H1 (cell line): ENCODE measurements around the gene DPH6. TPM values are rescaled to one million over a fixed set of nuclear protein-coding genes. Genes with fewer than 3 reads are reported as not detected.

Experiments
- CTCF ChIA-PET: fragments of 300-600 bp; sonication (Branson Sonifier 250); formaldehyde crosslinking; loops from one replicate; lab custom pipeline; 2021; ENCODE audit not compliant: partially characterized antibody; lab: Charles Lee
- POLR2A ChIA-PET: fragments of 300-600 bp; sonication (Branson Sonifier 250); formaldehyde crosslinking; loops from one replicate; lab custom pipeline; 2021; ENCODE audit warnings: inconsistent platforms; ENCODE audit not compliant: partially characterized antibody; lab: Charles Lee
- DNase-seq, 2 experiments: peaks; one replicate each; pipeline versions ENCODE4 v3.0.0 to v3.0.0-alpha.2; 2010 to 2022; ENCODE audit warnings: low spot score in 2 of 2, low read depth in 1 of 2, mixed read lengths in 1 of 2
- FAIRE-seq: peaks from 2 replicates; lab custom pipeline; 2011; peaks lifted over from hg19 to GRCh38; lab: Jason Lieb, UNC
- H2AFZ ChIP-seq: 2 replicates; pipeline ENCODE4 v1.8.1; 2012; ENCODE audit warnings: low read length, inconsistent platforms
- H2AK5ac ChIP-seq: 2 replicates; pipeline ENCODE4 v1.6.1; 2013; ENCODE audit warnings: low read depth, low read length
- H2BK120ac ChIP-seq: replicated peaks from 2 replicates; pipeline ENCODE3; 2013; ENCODE audit warnings: low read depth, low read length, inconsistent platforms
- H2BK12ac ChIP-seq: 2 replicates; pipeline ENCODE4 v1.6.1; 2013; ENCODE audit warnings: low read depth, low read length
- H2BK15ac ChIP-seq: 2 replicates; pipeline ENCODE4 v1.6.1; 2013; ENCODE audit warnings: low read length
- H2BK20ac ChIP-seq: 2 replicates; pipeline ENCODE4 v1.6.1; 2013; ENCODE audit warnings: low read length
- H2BK5ac ChIP-seq: 2 replicates; pipeline ENCODE4 v1.6.1; 2013; ENCODE audit warnings: low read depth, low read length
- H3K14ac ChIP-seq: 2 replicates; pipeline ENCODE4 v1.6.1; 2013; ENCODE audit warnings: inconsistent platforms; ENCODE audit not compliant: insufficient read length
- H3K18ac ChIP-seq: 2 replicates; pipeline ENCODE4 v1.6.1; 2013; ENCODE audit warnings: low read length; ENCODE audit errors: extremely low read depth
- H3K23ac ChIP-seq: 2 replicates; pipeline ENCODE4 v1.6.1; 2013; ENCODE audit warnings: inconsistent platforms; ENCODE audit not compliant: insufficient read length
- H3K23me2 ChIP-seq: 2 replicates; pipeline ENCODE4 v1.6.1; 2013; ENCODE audit warnings: low read depth, low read length
- H3K27ac ChIP-seq: 2 replicates; pipeline ENCODE4 v1.6.1; 2011; ENCODE audit warnings: low read depth, low read length, inconsistent platforms
- H3K27me3 ChIP-seq, 4 experiments: replicated peaks in 1 of 4; 1 replicate in 1 of 4; 2 replicates in 3 of 4; pipeline versions ENCODE4 v1.6.1 to v1.8.1; 2011 to 2013; ENCODE audit warnings: low read length in 3 of 4, mild to moderate bottlenecking in 3 of 4, inconsistent platforms in 2 of 4, mixed read lengths in 2 of 4, moderate library complexity in 1 of 4; ENCODE audit not compliant: control insufficient read depth in 3 of 4, insufficient read depth in 3 of 4; ENCODE audit errors: extremely low read depth in 1 of 4
- H3K36me3 ChIP-seq, 4 experiments: 2 replicates each; pipeline versions ENCODE4 v1.6.1 to v1.8.1; 2011 to 2013; ENCODE audit warnings: mild to moderate bottlenecking in 4 of 4, low read length in 3 of 4, moderate library complexity in 2 of 4, control low read depth in 1 of 4, inconsistent platforms in 1 of 4; ENCODE audit not compliant: insufficient read depth in 4 of 4, control insufficient read depth in 2 of 4
- H3K4ac ChIP-seq: replicated peaks from 2 replicates; pipeline ENCODE3; 2013; ENCODE audit warnings: low read length, low read depth, mixed read lengths, inconsistent platforms; ENCODE audit not compliant: insufficient read length
- H3K4me1 ChIP-seq, 4 experiments: replicated peaks in 1 of 4; 1 replicate in 1 of 4; 2 replicates in 3 of 4; pipeline versions ENCODE4 v1.6.1 to v1.8.1; 2011 to 2013; ENCODE audit warnings: low read length in 3 of 4, inconsistent platforms in 2 of 4, mixed read lengths in 1 of 4; ENCODE audit not compliant: insufficient read depth in 4 of 4, control insufficient read depth in 3 of 4
- H3K4me2 ChIP-seq, 2 experiments: 2 replicates each; pipeline versions ENCODE4 v1.6.1 to v1.8.1; 2011 to 2013; ENCODE audit warnings: low read depth in 2 of 2, low read length in 2 of 2, control low read depth in 1 of 2, inconsistent platforms in 1 of 2, mild to moderate bottlenecking in 1 of 2; ENCODE audit not compliant: insufficient read depth in 1 of 2
- H3K4me3 ChIP-seq, 4 experiments: fragments of 200-600, 300-600 bp in 1 of 4; sonication (generic), shearing (Covaris generic), sonication (Bioruptor Twin) in 1 of 4; 2 replicates each; pipeline versions ENCODE4 v1.5.1 to v1.8.1; 2011 to 2016; ENCODE audit warnings: low read length in 4 of 4, low read depth in 3 of 4, control low read depth in 2 of 4, inconsistent platforms in 2 of 4, mild to moderate bottlenecking in 2 of 4, mixed read lengths in 1 of 4, moderate library complexity in 1 of 4; ENCODE audit not compliant: insufficient read depth in 2 of 4; ENCODE audit errors: extremely low read depth in 1 of 4
- H3K56ac ChIP-seq: replicated peaks from 2 replicates; pipeline ENCODE3; 2013; ENCODE audit warnings: low read depth, mild to moderate bottlenecking, mixed read lengths, low read length, inconsistent platforms; ENCODE audit not compliant: insufficient read length
- H3K79me1 ChIP-seq: 2 replicates; pipeline ENCODE4 v1.6.1; 2013; ENCODE audit warnings: low read depth, low read length, control low read depth
- H3K79me2 ChIP-seq, 2 experiments: 2 replicates each; pipeline versions ENCODE4 v1.6.1 to v1.8.1; 2012 to 2013; ENCODE audit warnings: low read length in 2 of 2, mild to moderate bottlenecking in 2 of 2, inconsistent platforms in 1 of 2; ENCODE audit not compliant: insufficient read depth in 2 of 2, control insufficient read depth in 1 of 2
- H3K9ac ChIP-seq, 4 experiments: replicated peaks in 1 of 4; 1 replicate in 1 of 4; 2 replicates in 3 of 4; pipeline versions ENCODE4 v1.6.1 to v1.8.1; 2011 to 2013; ENCODE audit warnings: low read depth in 3 of 4, low read length in 3 of 4, control low read depth in 2 of 4, mild to moderate bottlenecking in 2 of 4, moderate library complexity in 2 of 4, inconsistent platforms in 1 of 4; ENCODE audit errors: extremely low read depth in 1 of 4
- H3K9me3 ChIP-seq, 2 experiments: 2 replicates each; pipeline versions ENCODE4 v1.6.1 to v1.8.1; 2012 to 2013; ENCODE audit warnings: mild to moderate bottlenecking in 2 of 2, moderate library complexity in 2 of 2, control low read depth in 1 of 2, inconsistent platforms in 1 of 2, low read depth in 1 of 2, low read length in 1 of 2, mixed read lengths in 1 of 2; ENCODE audit not compliant: insufficient read depth in 2 of 2
- H4K20me1 ChIP-seq, 2 experiments: replicated peaks in 1 of 2; 2 replicates each; pipeline versions ENCODE3 to v1.8.1; 2011 to 2013; ENCODE audit warnings: inconsistent platforms in 2 of 2, low read length in 2 of 2, mild to moderate bottlenecking in 1 of 2; ENCODE audit not compliant: insufficient read depth in 2 of 2, control insufficient read depth in 1 of 2
- H4K5ac ChIP-seq: 2 replicates; pipeline ENCODE4 v1.6.1; 2013; ENCODE audit warnings: low read length, low read depth, mixed read lengths, inconsistent platforms; ENCODE audit not compliant: insufficient read length
- H4K8ac ChIP-seq: 2 replicates; pipeline ENCODE4 v1.8.0; 2013; ENCODE audit warnings: mild to moderate bottlenecking, moderate library complexity, low read length, inconsistent platforms; ENCODE audit not compliant: insufficient read depth; ENCODE audit errors: extremely low read depth
- H4K91ac ChIP-seq: replicated peaks from 2 replicates; pipeline ENCODE3; 2013; ENCODE audit warnings: low read length, mixed read lengths, inconsistent platforms; ENCODE audit not compliant: insufficient read length
- CTBP2 ChIP-seq: IDR thresholded peaks from 2 replicates; pipeline ENCODE4 v1.7.0; 2011; ENCODE audit warnings: borderline replicate concordance, mild to moderate bottlenecking, moderate library complexity, mixed read lengths, low read length; ENCODE audit not compliant: insufficient read depth, insufficient read length
- HDAC6 ChIP-seq: IDR thresholded peaks from one replicate; pipeline ENCODE4 v1.7.1; 2012; ENCODE audit warnings: low read depth, mild to moderate bottlenecking, inconsistent platforms, low read length, moderate library complexity
- JUN ChIP-seq: IDR thresholded peaks from 2 replicates; pipeline ENCODE4 v1.6.1; 2011; ENCODE audit warnings: low read depth, mild to moderate bottlenecking, improper control_type of control experiment, low read length
- JUND ChIP-seq: IDR thresholded peaks from 2 replicates; pipeline ENCODE4 v1.6.1; 2011; ENCODE audit warnings: mild to moderate bottlenecking, improper control_type of control experiment, low read length
- KDM4A ChIP-seq: IDR thresholded peaks from one replicate; pipeline ENCODE4 v1.7.1; 2012; ENCODE audit warnings: low read depth, mild to moderate bottlenecking, moderate library complexity, low read length, inconsistent platforms; ENCODE audit not compliant: severe bottlenecking
- RNF2 ChIP-seq: fragments of 200-900, 300-1000 bp; sonication (generic); IDR thresholded peaks from 2 replicates; pipeline ENCODE4 v1.7.1; 2016; ENCODE audit warnings: borderline replicate concordance, low read depth, mild to moderate bottlenecking, antibody characterized with exemption, low read length; ENCODE audit not compliant: poor library complexity, severe bottlenecking; ENCODE audit errors: missing control alignments
- RXRA ChIP-seq: IDR thresholded peaks from 2 replicates; pipeline ENCODE4 v1.6.1; 2011; ENCODE audit warnings: low read depth, mild to moderate bottlenecking, low read length, moderate library complexity; ENCODE audit not compliant: insufficient read depth
- SIX5 ChIP-seq: IDR thresholded peaks from 2 replicates; pipeline ENCODE4 v1.6.1; 2011; ENCODE audit warnings: mild to moderate bottlenecking, low read depth, low read length
- SP4 ChIP-seq: IDR thresholded peaks from 2 replicates; pipeline ENCODE4 v1.6.1; 2012; ENCODE audit warnings: low read length, inconsistent platforms
- TAF1 ChIP-seq: IDR thresholded peaks from 2 replicates; pipeline ENCODE4 v1.6.1; 2011; ENCODE audit warnings: mild to moderate bottlenecking, low read depth, low read length
- TEAD4 ChIP-seq: IDR thresholded peaks from 2 replicates; pipeline ENCODE4 v1.6.1; 2012; ENCODE audit warnings: low read depth, low read length, inconsistent platforms, mixed read lengths
- ZNF274 ChIP-seq: IDR thresholded peaks from 2 replicates; pipeline ENCODE4 v1.7.0; 2012; ENCODE audit warnings: low read length, borderline replicate concordance; ENCODE audit errors: extremely low read depth
- WGBS, 2 experiments: shearing (Covaris generic) in 1 of 2; methylation state at CpG; one replicate each; pipeline versions ENCODE4 v1.1.6 to v1.1.7; 2013 to 2015; ENCODE audit warnings: low lambda C conversion rate in 2 of 2, mixed read lengths in 2 of 2, inconsistent platforms in 1 of 2, low coverage in 1 of 2, missing lambda C conversion rate in 1 of 2; ENCODE audit not compliant: insufficient replicate concordance in 2 of 2, insufficient coverage in 1 of 2, insufficient read length in 1 of 2; ENCODE audit errors: extremely low coverage in 1 of 2, missing lambda C conversion rate in 1 of 2; 5-methylcytosine and 5-hydroxymethylcytosine counted together
- polyA plus RNA-seq, 7 experiments: library from polyadenylated mRNA; depleted of rRNA in 3 of 7; stranded (reverse) in 5 of 7; unstranded in 2 of 7; fragments of >200 nt in 5 of 7; fragments of 200-250 nt in 2 of 7; gene quantifications; 1 replicate in 5 of 7; 2 replicates in 1 of 7; 4 replicates in 1 of 7; pipeline versions ENCODE4 v1.2.1 to v1.2.3, GENCODE V29; 2011 to 2013; ENCODE audit warnings: missing spikeins in 2 of 7, mixed read lengths in 2 of 7
- total RNA-seq: library from RNA; stranded (reverse); fragmentation: NEBNext Ultra II Directional; extraction: Animal tissue kit (Norgen Biotek cat#: 25700); gene quantifications from 2 replicates; pipeline ENCODE4 v1.2.1, GENCODE V29; 2021

DPH6 gene
- total and polyA plus RNA-seq, 2 of the 8 experiments (the other 6 are each of a cell fraction or from before 2014, with no cell fraction given), result 21.6 to 30.5 TPM

- no peak overlapping the region for H2AFZ ChIP-seq
- no peak overlapping the region for H3K14ac ChIP-seq
- CTCF ChIA-PET, result no interaction called here
- no peak overlapping the region for H3K4ac ChIP-seq
- no peaks in the 10 kb centered on the region for H3K23me2 ChIP-seq
- no peak overlapping the region for H3K18ac ChIP-seq
- H3K27me3 ChIP-seq, result no peaks in the 10 kb centered on the region
- H2BK120ac ChIP-seq, result no peak overlapping the region
- no peak overlapping the region for H3K27ac ChIP-seq
- H3K79me1 ChIP-seq, result no peaks in the 10 kb centered on the region
- no peaks in the 10 kb centered on the region for H4K20me1 ChIP-seq
- H2BK20ac ChIP-seq, result no peak overlapping the region
- H3K9ac ChIP-seq, result no peak overlapping the region
- no peak overlapping the region for H4K5ac ChIP-seq
- POLR2A ChIA-PET, result no interaction called here
- no peak overlapping the region for H3K4me3 ChIP-seq
- H3K36me3 ChIP-seq, result no peaks in the 10 kb centered on the region
- H2AK5ac ChIP-seq, result no peak overlapping the region
- no peak overlapping the region for H4K91ac ChIP-seq
- FAIRE-seq (no peak), DNase-seq (no peak)
- H2BK5ac ChIP-seq, result no peak overlapping the region
- WGBS, 2 experiments, result 94% methylated on average over 1 of the region's 1 CpG; no CpG with 5 or more reads in 1 of the 2 experiments
- H3K23ac ChIP-seq, result no peak overlapping the region
- peaks cover 0 to 3% (median 0%) of the 10 kb centered on the region in 4 experiments; a peak in 1 of 7 replicates for H3K4me1 ChIP-seq
- no peaks in the 10 kb centered on the region for H3K9me3 ChIP-seq
- no peak overlapping the region for H2BK12ac ChIP-seq
- H3K56ac ChIP-seq, result no peak overlapping the region
- no peak overlapping the region for H4K8ac ChIP-seq
- H2BK15ac ChIP-seq, result no peak overlapping the region
- no peaks in the 10 kb centered on the region for H3K79me2 ChIP-seq
- H3K4me2 ChIP-seq, result no peak overlapping the region
- TF ChIP-seq TEAD4 (no peak), JUN (no peak), KDM4A (no peak), RNF2 (no peak), HDAC6 (no peak), ZNF274 (no peak), JUND (no peak), CTBP2 (no peak), TAF1 (no peak), SIX5 (no peak), SP4 (no peak), RXRA (no peak)
These were observed 38.0 kb upstream of the DPH6 start for GRCh38 chr15:35583863-35584528.
